Suprapubic skin (tissue), 4 donors: ENCODE measurements around the gene NTM. TPM values are rescaled to one million over a fixed set of nuclear protein-coding genes. Genes with fewer than 3 reads are reported as not detected.

ENCODE experiments used
- DNase-seq, 2 donors: peaks; one replicate each; pipeline ENCODE4 v3.0.0-alpha.2; 2019; ENCODE audit warnings: low spot score in 2 of 2
- H3K27ac ChIP-seq: fragments of 200-600 bp; sonication (generic); one replicate; pipeline ENCODE4 v1.5.1; 2019
- H3K27me3 ChIP-seq: fragments of 200-600 bp; sonication (generic); one replicate; pipeline ENCODE4 v1.5.1; 2019
- H3K36me3 ChIP-seq: fragments of 200-600 bp; sonication (generic); one replicate; pipeline ENCODE4 v1.5.1; 2019
- H3K4me1 ChIP-seq: fragments of 200-600 bp; sonication (generic); one replicate; pipeline ENCODE4 v1.5.1; 2019
- H3K4me3 ChIP-seq: fragments of 200-600 bp; sonication (generic); one replicate; pipeline ENCODE4 v1.5.1; 2019; ENCODE audit warnings: mild to moderate bottlenecking
- H3K9me3 ChIP-seq: fragments of 200-600 bp; sonication (generic); one replicate; pipeline ENCODE4 v1.5.1; 2019
- EP300 ChIP-seq: sonication (generic); formaldehyde crosslinking; IDR thresholded peaks from one replicate; pipeline ENCODE4 v1.6.1; 2017; ENCODE audit warnings: antibody characterized with exemption
- POLR2A ChIP-seq, 2 donors: fragments of 450-650 bp; IDR thresholded peaks; one replicate each; pipeline ENCODE4 v1.6.1; 2017; ENCODE audit warnings: antibody characterized with exemption in 2 of 2, mild to moderate bottlenecking in 2 of 2, moderate library complexity in 2 of 2
- POLR2AphosphoS5 ChIP-seq, 3 donors: sonication (generic); formaldehyde crosslinking; IDR thresholded peaks; one replicate each; pipeline ENCODE4 v1.6.1; 2017; ENCODE audit warnings: antibody characterized with exemption in 3 of 3
- WGBS: methylation state at CpG from one replicate; pipeline ENCODE4 v1.1.5; 2018; 5-methylcytosine and 5-hydroxymethylcytosine counted together
- total RNA-seq, 4 donors: library from RNA; depleted of rRNA; stranded (reverse); fragments of >200 nt; gene quantifications; one replicate each; pipeline ENCODE4 v1.1.0, GENCODE V29; 2016
- TF ChIP-seq, protein P1 (sequence below), 2 donors: fragments of 200-600 bp in 1 of 2; fragments of 450-650 bp in 1 of 2; sonication (generic) in 1 of 2; IDR thresholded peaks; one replicate each; pipeline ENCODE4 v1.5.1; 2016 to 2019; ENCODE audit warnings: antibody characterized with exemption in 2 of 2, mild to moderate bottlenecking in 1 of 2, moderate library complexity in 1 of 2

The NTM gene
- total RNA-seq, 4 donors from 2014 or later, result 0.19 to 19.1 (median 2.1) TPM

DNA sequence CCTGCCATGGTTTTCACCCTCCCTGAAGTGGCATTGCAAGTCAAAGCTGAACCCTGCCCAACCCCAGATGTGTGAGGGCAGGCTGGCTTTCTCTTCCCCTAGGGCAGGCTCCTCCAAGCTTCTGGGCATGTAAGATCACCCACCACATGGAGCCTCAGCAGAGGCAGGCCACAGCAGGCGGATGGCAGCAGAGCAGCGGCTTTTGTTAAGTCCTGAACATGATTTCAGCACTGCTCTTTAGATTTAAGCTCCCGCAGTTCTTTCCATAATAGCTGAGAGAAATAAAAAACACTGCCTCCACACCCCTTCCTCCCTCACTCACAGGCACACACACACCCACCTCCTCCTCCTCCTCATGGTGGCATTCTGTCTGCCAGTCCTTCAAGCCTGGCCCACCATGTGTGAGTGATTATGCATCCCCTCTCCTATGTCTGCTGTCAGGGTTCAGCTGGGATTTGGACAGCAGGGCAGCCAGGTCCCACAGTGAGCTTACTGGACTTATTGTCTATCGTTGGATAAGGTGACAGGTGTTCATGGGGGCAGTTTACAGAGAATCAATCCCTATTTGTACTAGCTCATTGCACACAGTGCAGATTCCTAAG is 5.0 kb upstream of the NTM start:
- H3K27me3 ChIP-seq, result no peaks in the 10 kb centered on the region
- DNase-seq, result no peak
- no peaks in the 10 kb centered on the region for H3K36me3 ChIP-seq
- TF ChIP-seq, protein P1, sequence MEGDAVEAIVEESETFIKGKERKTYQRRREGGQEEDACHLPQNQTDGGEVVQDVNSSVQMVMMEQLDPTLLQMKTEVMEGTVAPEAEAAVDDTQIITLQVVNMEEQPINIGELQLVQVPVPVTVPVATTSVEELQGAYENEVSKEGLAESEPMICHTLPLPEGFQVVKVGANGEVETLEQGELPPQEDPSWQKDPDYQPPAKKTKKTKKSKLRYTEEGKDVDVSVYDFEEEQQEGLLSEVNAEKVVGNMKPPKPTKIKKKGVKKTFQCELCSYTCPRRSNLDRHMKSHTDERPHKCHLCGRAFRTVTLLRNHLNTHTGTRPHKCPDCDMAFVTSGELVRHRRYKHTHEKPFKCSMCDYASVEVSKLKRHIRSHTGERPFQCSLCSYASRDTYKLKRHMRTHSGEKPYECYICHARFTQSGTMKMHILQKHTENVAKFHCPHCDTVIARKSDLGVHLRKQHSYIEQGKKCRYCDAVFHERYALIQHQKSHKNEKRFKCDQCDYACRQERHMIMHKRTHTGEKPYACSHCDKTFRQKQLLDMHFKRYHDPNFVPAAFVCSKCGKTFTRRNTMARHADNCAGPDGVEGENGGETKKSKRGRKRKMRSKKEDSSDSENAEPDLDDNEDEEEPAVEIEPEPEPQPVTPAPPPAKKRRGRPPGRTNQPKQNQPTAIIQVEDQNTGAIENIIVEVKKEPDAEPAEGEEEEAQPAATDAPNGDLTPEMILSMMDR (IDR thresholded peaks at IDR 0.05), result no peak
- no peak for TF ChIP-seq EP300
- no peak for TF ChIP-seq POLR2A (IDR thresholded peaks at IDR 0.05)
- TF ChIP-seq POLR2AphosphoS5 (IDR thresholded peaks at IDR 0.05), result no peak
- no peak overlapping the region for H3K27ac ChIP-seq
- 42% methylated on average over 4 of the region's 4 CpGs for WGBS
- no peak overlapping the region for H3K4me3 ChIP-seq
- no peaks in the 10 kb centered on the region for H3K9me3 ChIP-seq
- H3K4me1 ChIP-seq, result peaks cover 3% of the 10 kb centered on the region

DNA sequence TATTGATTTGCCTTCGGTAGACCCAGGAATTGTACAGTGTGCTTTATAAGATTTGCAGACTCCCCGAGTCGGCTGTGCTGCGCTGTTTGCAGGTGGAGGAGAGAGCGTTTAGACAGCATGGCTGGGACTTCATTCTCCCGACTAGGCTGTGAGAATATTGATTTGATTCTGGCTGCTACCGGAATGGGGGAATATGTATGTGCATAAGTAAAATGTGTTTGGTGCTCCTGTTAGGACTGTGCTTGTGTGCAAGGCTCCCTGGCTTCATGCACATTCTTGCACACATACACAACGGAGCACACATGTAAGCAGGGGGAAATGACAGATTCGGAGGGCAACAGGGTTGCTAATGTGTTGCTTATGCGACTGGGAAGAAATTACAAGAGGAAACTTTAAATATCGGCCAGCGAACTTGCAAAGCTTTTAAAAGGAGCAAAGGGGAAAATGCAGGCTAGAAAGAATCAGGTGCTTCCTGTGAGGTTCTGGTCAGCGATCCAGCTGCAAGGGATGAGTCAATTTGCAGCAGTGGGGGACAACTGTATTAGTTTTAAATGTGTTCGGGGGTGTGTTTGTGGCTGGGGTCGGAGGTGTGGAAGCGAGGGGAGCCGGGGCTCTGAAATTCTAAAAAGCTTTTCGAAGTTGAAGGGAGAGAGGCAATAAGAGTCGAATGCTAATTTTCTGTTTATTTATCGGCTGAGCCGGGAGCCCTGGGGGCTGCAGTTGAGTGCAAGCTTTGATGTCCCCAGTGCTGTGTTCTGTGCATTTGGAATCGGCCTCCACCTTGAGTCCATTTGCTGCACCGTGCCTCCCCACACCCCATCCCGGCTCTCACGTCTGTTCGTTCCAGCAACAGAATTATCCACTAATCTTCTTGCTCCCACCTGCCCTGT is 731 bp downstream of the NTM start:
- TF ChIP-seq POLR2A (IDR thresholded peaks at IDR 0.05), result no peak
- TF ChIP-seq, protein P1 (IDR thresholded peaks at IDR 0.05), result no peak
- TF ChIP-seq POLR2AphosphoS5 (IDR thresholded peaks at IDR 0.05), result no peak
- TF ChIP-seq EP300, result no peak
- H3K27ac ChIP-seq, result no peak overlapping the region
- 7% methylated on average over 26 of the region's 26 CpGs for WGBS
- DNase-seq, result no peak
- no peaks in the 10 kb centered on the region for H3K9me3 ChIP-seq
- H3K36me3 ChIP-seq, result no peaks in the 10 kb centered on the region
- H3K4me3 ChIP-seq, result peak overlapping the region; percentile 36
- peaks cover 47% of the 10 kb centered on the region for H3K27me3 ChIP-seq
- peaks cover 19% of the 10 kb centered on the region for H3K4me1 ChIP-seq

DNA sequence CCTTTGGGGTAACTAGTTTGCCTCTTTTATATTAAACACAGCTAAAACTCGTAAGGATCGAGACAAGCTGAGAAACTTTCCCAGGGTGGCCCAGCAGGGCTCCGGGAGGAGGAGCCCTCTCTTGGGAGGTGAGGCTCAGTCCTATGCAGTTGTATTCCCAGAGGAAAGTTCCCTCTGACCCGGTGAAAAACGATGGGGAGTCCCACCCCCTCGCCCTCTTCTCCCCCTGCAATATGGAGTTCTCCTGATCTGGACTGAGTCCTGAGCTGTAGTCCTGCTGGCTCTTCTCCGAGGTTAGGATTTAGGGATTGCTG is 1.3 kb downstream of the NTM start:
- WGBS, result 22% methylated on average over 4 of the region's 7 CpGs
- Histone ChIP-seq H3K4me1 (peaks cover 19% of the 10 kb centered on the region), H3K36me3 (no peaks in the 10 kb centered on the region), H3K9me3 (no peaks in the 10 kb centered on the region), H3K4me3 (peak overlapping the region; percentile 36), H3K27ac (no peak overlapping the region), H3K27me3 (peaks cover 47% of the 10 kb centered on the region)
- DNase-seq, result no peak
- TF ChIP-seq POLR2AphosphoS5 (IDR thresholded peaks at IDR 0.05) (no peak), EP300 (no peak), POLR2A (IDR thresholded peaks at IDR 0.05) (no peak)

DNA sequence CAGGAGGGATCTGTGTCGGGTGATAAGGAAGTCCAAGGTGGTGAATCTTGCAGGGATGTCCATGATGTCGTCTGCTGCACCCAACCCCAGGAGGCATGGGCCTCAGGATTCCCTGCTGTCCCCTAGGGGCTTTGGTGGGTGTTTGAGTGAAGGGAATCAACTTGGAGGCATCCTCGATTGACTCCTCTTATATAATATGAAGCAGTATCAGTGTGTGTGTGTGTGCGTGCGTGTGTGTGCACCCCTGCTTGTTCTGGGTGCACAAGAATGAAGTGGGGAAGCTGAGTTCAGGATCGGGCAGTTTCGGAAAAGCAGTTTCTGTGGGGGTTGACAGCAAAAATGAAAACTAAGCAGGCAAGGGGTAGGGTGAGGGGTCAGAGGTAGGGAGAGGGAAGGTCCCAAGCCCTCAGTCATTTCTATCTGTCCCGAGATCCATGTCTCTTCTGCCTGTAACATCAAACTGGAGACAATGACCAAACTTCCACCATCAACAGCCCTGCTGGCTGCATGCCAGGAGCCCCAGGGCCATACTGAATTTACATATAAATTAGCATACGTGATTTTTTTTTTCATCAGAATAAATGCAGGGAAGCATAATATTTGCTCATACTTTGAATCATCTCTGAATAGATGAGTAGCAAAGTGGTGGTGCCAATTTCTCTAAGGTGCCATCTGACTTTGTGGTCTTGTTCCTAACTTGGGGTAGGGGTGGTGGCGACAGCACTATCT is 2.0 kb downstream of the NTM start:
- Histone ChIP-seq H3K27ac (no peak overlapping the region), H3K27me3 (peaks cover 47% of the 10 kb centered on the region), H3K36me3 (no peaks in the 10 kb centered on the region), H3K4me1 (peaks cover 19% of the 10 kb centered on the region), H3K9me3 (no peaks in the 10 kb centered on the region), H3K4me3 (no peak overlapping the region)
- TF ChIP-seq EP300 (no peak), POLR2A (IDR thresholded peaks at IDR 0.05) (no peak), POLR2AphosphoS5 (IDR thresholded peaks at IDR 0.05) (no peak)
- TF ChIP-seq, protein P1 (IDR thresholded peaks at IDR 0.05), result no peak
- no peak for DNase-seq
- 78% methylated on average over 10 of the region's 10 CpGs for WGBS

DNA sequence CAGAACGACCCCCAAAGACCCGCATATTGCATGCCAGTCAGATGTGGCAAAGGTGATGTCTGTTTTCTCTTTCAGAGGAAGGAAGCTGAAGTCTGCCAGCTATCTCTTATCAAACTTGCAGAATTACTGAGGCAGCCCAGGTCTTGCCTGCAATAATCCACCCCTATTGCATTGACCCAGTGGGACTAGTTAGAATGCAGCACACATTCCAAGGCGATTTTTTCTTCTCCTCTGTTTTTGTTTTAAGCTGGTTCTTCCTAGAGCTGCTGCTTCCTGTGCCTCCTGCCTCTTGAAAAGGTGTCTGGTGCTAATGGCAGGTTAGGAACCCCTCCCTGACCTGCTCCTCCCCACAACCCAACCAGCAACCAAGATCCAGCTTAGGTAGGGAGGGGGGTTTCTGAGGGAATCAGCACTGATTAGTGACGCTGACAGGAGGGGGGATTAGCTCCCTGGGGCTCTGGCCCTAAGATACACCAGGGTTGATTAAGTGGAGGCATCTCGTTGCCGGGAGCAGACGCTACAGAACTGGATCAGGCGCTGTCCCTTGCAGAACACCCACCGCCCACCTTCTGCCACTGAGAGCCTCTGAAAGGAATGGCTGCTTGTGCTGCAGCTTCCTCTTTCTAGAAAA is 2.8 kb downstream of the NTM start:
- peaks cover 19% of the 10 kb centered on the region for H3K4me1 ChIP-seq
- DNase-seq, result no peak
- TF ChIP-seq EP300 (no peak), POLR2A (IDR thresholded peaks at IDR 0.05) (no peak), POLR2AphosphoS5 (IDR thresholded peaks at IDR 0.05) (no peak)
- TF ChIP-seq, protein P1 (IDR thresholded peaks at IDR 0.05), result no peak
- H3K27me3 ChIP-seq, result peaks cover 47% of the 10 kb centered on the region
- no peak overlapping the region for H3K4me3 ChIP-seq
- no peak overlapping the region for H3K27ac ChIP-seq
- H3K9me3 ChIP-seq, result no peaks in the 10 kb centered on the region
- 49% methylated on average over 9 of the region's 9 CpGs for WGBS
- H3K36me3 ChIP-seq, result no peaks in the 10 kb centered on the region
